ENCODE data around the gene JAG2. TPM values are rescaled to one million over a fixed set of nuclear protein-coding genes. Genes with fewer than 3 reads are reported as not detected.
A peak's percentile ranks its signal among the peaks of the same experiment; 100 is the strongest.

Gene JAG2
- total RNA-seq, 2 experiments from 2014 or later, result 0.66 to 1.3 TPM

DNA sequence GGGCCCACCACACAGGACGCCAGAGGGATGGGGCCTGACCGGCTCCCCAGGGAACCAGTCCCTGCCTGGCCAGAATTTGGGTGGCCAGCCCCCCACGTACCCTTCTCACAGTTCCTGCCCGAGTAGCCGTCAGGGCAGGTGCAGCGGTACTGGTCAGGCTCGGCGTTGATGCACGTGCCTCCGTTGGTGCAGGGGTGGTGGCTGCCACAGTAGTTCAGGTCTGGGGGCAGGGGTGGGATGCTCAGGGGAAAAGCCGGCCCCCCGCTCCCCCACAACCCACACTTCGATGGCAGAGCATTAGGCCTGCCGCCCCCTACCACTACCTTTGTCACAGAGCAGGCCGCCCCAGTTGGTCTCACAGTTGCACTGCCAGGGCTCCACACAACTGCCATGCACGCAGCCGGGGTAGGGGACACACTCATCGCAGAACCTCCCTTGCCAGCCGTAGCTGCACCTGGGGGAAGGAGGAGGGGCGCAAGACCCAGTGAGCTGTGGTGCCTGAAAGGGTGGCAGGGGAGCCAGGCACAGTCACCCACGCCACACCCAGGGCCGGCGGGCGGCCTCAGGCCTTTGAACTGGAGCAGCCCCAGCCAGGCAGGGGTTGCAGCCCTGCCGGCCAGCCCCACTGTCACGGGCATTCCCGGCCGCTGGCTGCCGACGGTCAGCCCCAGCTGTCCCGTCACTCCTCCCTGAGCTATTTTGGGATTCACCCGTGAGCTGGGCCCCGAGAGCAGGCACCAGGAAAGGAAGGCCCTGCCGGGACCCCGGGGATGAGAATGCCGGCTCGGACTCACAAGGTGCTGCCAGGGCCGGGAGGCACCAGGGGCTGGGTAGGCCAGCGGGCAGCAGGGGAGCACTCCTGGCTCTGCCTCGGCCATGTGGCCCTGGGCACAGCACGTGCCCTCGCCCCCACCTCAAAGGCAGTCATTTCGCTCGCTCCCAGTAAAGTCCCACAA is 16.5 kb downstream of the JAG2 start:
- Histone ChIP-seq H3K36me3 (ENCODE audit: insufficient read depth, low read length) (no peaks in the 10 kb centered on the region), H3K4me3 (ENCODE audit: low read length) (no peak overlapping the region), H3K27ac (ENCODE audit: low read depth in 1 of 2, low read length in 2 of 2) (no peak overlapping the region), H3K4me1 (ENCODE audit: insufficient read depth, low read length) (no peaks in the 10 kb centered on the region), H3K27me3 (ENCODE audit: control insufficient read depth in 1 of 2, insufficient read depth in 2 of 2, low read length in 2 of 2) (no peaks in the 10 kb centered on the region), H3K9me3 (ENCODE audit: control insufficient read depth in 1 of 2, insufficient read depth in 1 of 2, low read length in 2 of 2) (no peaks in the 10 kb centered on the region)
- DNase-seq (peak in 2 of 14 experiments; percentile 0 to 4), ATAC-seq (ENCODE audit: poor library complexity) (no peak)
- ChIA-PET CTCF (no interaction called here), POLR2A (no interaction called here)
- H3K36me3 Mint-ChIP-seq (ENCODE audit: low read depth), result no peaks in the 10 kb centered on the region
- H3K4me1 Mint-ChIP-seq (ENCODE audit: low read depth), result no peaks in the 10 kb centered on the region
- TF ChIP-seq, protein P1, sequence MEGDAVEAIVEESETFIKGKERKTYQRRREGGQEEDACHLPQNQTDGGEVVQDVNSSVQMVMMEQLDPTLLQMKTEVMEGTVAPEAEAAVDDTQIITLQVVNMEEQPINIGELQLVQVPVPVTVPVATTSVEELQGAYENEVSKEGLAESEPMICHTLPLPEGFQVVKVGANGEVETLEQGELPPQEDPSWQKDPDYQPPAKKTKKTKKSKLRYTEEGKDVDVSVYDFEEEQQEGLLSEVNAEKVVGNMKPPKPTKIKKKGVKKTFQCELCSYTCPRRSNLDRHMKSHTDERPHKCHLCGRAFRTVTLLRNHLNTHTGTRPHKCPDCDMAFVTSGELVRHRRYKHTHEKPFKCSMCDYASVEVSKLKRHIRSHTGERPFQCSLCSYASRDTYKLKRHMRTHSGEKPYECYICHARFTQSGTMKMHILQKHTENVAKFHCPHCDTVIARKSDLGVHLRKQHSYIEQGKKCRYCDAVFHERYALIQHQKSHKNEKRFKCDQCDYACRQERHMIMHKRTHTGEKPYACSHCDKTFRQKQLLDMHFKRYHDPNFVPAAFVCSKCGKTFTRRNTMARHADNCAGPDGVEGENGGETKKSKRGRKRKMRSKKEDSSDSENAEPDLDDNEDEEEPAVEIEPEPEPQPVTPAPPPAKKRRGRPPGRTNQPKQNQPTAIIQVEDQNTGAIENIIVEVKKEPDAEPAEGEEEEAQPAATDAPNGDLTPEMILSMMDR (IDR thresholded peaks at IDR 0.05), result no peak
- no peak overlapping the region for H3K27ac Mint-ChIP-seq
- H3K4me3 Mint-ChIP-seq, result no peak overlapping the region
- no peaks in the 10 kb centered on the region for H3K27me3 Mint-ChIP-seq
- H3K9me3 Mint-ChIP-seq, result no peaks in the 10 kb centered on the region
- intact Hi-C loops (cut with DNase I, micrococcal nuclease), result no loop called here

DNA sequence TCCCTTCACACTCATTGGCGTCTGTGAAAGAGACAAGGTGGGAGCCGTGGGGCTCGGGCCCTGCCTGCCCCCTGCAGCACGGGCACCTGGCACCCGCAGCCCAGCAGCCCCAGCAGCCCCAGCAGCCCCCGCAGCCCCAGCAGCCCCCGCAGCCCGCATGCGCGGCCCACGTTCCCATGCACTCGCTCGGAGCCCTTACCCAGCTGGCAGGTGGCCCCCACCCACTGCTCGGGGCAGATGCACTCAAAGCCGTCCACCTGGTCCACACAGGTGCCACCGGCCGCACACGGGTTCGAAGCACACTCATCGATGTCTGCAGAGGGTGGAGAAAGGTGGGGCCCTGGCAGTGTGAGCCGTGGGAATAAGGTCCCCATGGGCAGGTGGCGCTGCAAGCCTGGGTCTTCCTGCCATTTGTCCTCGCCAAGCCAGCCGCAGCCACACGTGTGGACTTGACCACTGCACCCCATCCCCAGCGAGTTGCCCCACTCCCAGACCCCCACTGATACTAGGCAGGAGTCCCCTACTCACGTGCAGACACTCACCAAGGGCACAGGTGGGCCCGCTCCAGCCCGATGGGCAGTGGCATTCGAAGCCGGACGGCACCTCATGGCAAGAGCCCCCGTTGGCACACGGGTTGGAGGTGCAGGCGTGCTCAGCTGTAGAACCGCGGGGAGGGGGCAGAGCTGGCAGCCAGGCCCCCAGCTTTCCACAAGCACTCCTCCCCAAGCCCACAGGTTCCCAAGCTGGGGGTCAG is 17.3 kb downstream of the JAG2 start:
- no peaks in the 10 kb centered on the region for H3K4me1 ChIP-seq (ENCODE audit: insufficient read depth, low read length)
- H3K27ac ChIP-seq (ENCODE audit: low read depth in 1 of 2, low read length in 2 of 2), result no peak overlapping the region
- Mint-ChIP-seq H3K27ac (no peak overlapping the region), H3K36me3 (ENCODE audit: low read depth) (no peaks in the 10 kb centered on the region), H3K27me3 (no peaks in the 10 kb centered on the region), H3K4me3 (no peak overlapping the region), H3K4me1 (ENCODE audit: low read depth) (no peaks in the 10 kb centered on the region), H3K9me3 (no peaks in the 10 kb centered on the region)
- ATAC-seq (ENCODE audit: poor library complexity), result no peak
- POLR2A ChIA-PET, result no interaction called here
- CTCF ChIA-PET, result no interaction called here
- no peak overlapping the region for H3K4me3 ChIP-seq (ENCODE audit: low read length)
- no peaks in the 10 kb centered on the region for H3K9me3 ChIP-seq (ENCODE audit: control insufficient read depth in 1 of 2, insufficient read depth in 1 of 2, low read length in 2 of 2)
- TF ChIP-seq, protein P1 (IDR thresholded peaks at IDR 0.05), result no peak
- no peaks in the 10 kb centered on the region for H3K27me3 ChIP-seq (ENCODE audit: control insufficient read depth in 1 of 2, insufficient read depth in 2 of 2, low read length in 2 of 2)
- H3K36me3 ChIP-seq (ENCODE audit: insufficient read depth, low read length), result no peaks in the 10 kb centered on the region
- intact Hi-C loops (cut with DNase I, micrococcal nuclease), result no loop called here
- DNase-seq, result no peak

DNA sequence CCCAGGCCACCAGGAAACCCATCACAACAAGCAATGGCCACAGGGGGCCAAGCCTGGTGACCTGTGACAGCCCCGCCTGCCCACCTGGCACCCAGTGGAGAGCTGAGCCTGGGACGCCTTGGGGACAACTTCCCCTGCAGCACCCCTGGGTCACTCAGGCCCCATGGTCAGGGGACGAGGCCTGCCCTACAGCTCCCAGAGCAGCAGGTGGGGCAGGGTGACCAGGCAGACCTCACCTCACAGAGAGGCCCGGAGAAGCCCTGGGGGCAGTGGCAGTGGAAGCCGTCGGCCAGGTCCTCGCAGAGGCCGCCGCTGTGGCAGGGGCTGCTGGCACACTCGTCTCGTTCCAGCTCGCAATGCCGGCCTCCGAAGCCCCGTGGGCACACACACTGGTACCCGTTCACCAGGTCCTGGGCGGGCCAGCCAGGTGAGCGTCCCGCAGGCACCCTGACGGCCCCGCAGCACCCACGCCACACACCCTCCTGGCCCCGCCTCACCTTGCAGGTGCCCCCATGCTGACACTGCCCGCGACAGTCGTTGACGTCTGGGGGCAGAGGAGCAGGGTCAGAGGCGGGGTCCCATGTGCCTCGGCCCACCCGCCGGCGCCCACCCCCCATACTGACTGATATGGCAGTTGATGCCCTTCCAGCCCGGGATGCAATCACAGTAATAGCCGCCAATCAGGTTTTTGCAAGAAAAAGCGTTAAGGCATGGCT is 18.1 kb downstream of the JAG2 start:
- H3K9me3 Mint-ChIP-seq, result no peaks in the 10 kb centered on the region
- CTCF ChIA-PET, result no interaction called here
- intact Hi-C loops (cut with DNase I, micrococcal nuclease), result no loop called here
- Histone ChIP-seq H3K36me3 (ENCODE audit: insufficient read depth, low read length) (no peaks in the 10 kb centered on the region), H3K4me3 (ENCODE audit: low read length) (no peak overlapping the region), H3K27ac (ENCODE audit: low read depth in 1 of 2, low read length in 2 of 2) (no peak overlapping the region), H3K27me3 (ENCODE audit: control insufficient read depth in 1 of 2, insufficient read depth in 2 of 2, low read length in 2 of 2) (no peaks in the 10 kb centered on the region), H3K9me3 (ENCODE audit: control insufficient read depth in 1 of 2, insufficient read depth in 1 of 2, low read length in 2 of 2) (no peaks in the 10 kb centered on the region), H3K4me1 (ENCODE audit: insufficient read depth, low read length) (no peaks in the 10 kb centered on the region)
- TF ChIP-seq, protein P1 (IDR thresholded peaks at IDR 0.05), result no peak
- no peaks in the 10 kb centered on the region for H3K36me3 Mint-ChIP-seq (ENCODE audit: low read depth)
- DNase-seq, result peak in 1 of 14 experiments; percentile 4
- POLR2A ChIA-PET, result no interaction called here
- H3K4me1 Mint-ChIP-seq (ENCODE audit: low read depth), result no peaks in the 10 kb centered on the region
- ATAC-seq (ENCODE audit: poor library complexity), result no peak
- H3K4me3 Mint-ChIP-seq, result no peak overlapping the region
- no peak overlapping the region for H3K27ac Mint-ChIP-seq
- no peaks in the 10 kb centered on the region for H3K27me3 Mint-ChIP-seq

Data from CD4-positive, alpha-beta T cell (primary cell).